Ovary (tissue), 3 donors: ENCODE results near the gene ST6GALNAC3.

Experiments used
- POLR2A ChIP-seq: fragments of 450-650 bp; IDR thresholded peaks from one replicate; pipeline ENCODE4 v1.6.1; 2017; ENCODE audit warnings: antibody characterized with exemption, mild to moderate bottlenecking, moderate library complexity
- TF ChIP-seq, protein P1 (sequence below), 3 donors: fragments of 450-650 bp in 2 of 3; fragments of 200-600 bp in 1 of 3; IDR thresholded peaks; one replicate each; pipeline versions ENCODE4 v1.5.1 to v1.8.0; 2016 to 2022; ENCODE audit warnings: antibody characterized with exemption in 3 of 3, mild to moderate bottlenecking in 1 of 3
- donor health status: DM: no; HTN: no; CAD: no.

DNA sequence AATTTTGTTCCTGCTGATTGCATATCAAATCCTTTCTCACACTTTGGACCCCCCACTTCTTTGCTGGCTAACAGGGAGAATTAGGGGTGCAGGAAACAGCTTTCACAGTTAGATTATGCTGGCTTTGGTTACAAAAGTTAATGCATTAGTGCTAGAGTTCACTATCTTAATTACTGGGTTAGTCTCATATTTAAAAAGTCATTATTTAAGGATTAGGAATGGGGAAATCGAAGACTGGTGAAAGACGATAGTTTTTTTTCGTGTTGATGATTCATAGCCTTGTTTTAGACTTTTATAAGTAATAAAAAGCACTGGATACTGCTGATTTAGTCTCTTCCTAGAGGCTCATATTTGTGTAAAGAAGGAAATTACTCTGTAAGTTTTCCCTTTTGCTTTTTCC lies 11.6 kb downstream of the ST6GALNAC3 start:
- no peak for TF ChIP-seq POLR2A
- TF ChIP-seq, protein P1, sequence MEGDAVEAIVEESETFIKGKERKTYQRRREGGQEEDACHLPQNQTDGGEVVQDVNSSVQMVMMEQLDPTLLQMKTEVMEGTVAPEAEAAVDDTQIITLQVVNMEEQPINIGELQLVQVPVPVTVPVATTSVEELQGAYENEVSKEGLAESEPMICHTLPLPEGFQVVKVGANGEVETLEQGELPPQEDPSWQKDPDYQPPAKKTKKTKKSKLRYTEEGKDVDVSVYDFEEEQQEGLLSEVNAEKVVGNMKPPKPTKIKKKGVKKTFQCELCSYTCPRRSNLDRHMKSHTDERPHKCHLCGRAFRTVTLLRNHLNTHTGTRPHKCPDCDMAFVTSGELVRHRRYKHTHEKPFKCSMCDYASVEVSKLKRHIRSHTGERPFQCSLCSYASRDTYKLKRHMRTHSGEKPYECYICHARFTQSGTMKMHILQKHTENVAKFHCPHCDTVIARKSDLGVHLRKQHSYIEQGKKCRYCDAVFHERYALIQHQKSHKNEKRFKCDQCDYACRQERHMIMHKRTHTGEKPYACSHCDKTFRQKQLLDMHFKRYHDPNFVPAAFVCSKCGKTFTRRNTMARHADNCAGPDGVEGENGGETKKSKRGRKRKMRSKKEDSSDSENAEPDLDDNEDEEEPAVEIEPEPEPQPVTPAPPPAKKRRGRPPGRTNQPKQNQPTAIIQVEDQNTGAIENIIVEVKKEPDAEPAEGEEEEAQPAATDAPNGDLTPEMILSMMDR (IDR thresholded peaks at IDR 0.05) = no peak
